Choroid plexus epithelial cell (primary cell): Measurements from ENCODE around the gene GABARAP.

Experiments used
- DNase-seq: peaks from one replicate; pipeline ENCODE4 v3.0.0-alpha.2; 2010; ENCODE audit warnings: low read depth
- H3K4me3 ChIP-seq: 2 replicates; pipeline ENCODE4 v1.5.1; 2011; ENCODE audit warnings: low read depth, mild to moderate bottlenecking, control low read depth, low read length, moderate library complexity
- TF ChIP-seq, protein P1 (sequence below): conservative IDR thresholded peaks from 2 replicates; pipeline ENCODE4 v1.5.1; 2011; ENCODE audit warnings: low read depth, mild to moderate bottlenecking, control low read depth, inconsistent platforms, low read length, moderate library complexity

GABARAP gene

DNA sequence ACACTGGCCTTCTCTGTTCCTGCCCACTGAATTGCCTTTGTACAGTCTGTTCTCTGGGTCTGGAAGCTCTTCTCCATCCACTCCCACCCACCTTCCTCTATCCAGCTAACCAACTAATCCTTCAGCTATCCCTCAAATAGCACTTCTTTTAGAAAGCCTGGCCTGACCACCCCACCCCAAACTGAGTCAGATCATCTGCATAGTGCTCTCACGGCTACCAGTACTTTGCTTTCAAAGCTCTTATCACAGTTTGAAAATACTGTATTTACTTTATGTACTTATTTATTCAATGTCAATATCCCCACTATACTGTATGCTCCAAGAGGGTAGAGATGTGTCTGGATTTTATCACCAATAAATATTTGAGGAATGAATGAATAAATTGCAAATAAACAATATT, 24.5 kb upstream of the GABARAP start:
- TF ChIP-seq, protein P1, sequence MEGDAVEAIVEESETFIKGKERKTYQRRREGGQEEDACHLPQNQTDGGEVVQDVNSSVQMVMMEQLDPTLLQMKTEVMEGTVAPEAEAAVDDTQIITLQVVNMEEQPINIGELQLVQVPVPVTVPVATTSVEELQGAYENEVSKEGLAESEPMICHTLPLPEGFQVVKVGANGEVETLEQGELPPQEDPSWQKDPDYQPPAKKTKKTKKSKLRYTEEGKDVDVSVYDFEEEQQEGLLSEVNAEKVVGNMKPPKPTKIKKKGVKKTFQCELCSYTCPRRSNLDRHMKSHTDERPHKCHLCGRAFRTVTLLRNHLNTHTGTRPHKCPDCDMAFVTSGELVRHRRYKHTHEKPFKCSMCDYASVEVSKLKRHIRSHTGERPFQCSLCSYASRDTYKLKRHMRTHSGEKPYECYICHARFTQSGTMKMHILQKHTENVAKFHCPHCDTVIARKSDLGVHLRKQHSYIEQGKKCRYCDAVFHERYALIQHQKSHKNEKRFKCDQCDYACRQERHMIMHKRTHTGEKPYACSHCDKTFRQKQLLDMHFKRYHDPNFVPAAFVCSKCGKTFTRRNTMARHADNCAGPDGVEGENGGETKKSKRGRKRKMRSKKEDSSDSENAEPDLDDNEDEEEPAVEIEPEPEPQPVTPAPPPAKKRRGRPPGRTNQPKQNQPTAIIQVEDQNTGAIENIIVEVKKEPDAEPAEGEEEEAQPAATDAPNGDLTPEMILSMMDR, result no peak
- no peak for DNase-seq

DNA sequence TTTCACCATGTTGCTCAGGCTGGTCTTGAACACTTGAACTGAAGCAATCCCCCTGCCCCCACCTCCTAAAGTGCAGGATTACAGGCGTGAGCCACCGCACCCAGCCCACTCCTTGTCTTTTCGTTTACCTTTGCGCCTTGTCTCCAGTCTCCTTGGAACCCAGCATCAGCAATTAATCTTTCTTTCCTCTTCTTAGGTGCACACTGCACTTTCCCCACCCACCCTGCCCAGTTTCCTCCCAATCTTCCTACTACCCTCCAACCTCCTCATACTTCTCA, 21.5 kb upstream of the GABARAP start:
- H3K4me3 ChIP-seq, result no peak overlapping the region
- TF ChIP-seq, protein P1, result no peak
- no peak for DNase-seq

More for the DNA sequence above, 24.5 kb upstream of the GABARAP start:
- H3K4me3 ChIP-seq, result no peak overlapping the region

DNA sequence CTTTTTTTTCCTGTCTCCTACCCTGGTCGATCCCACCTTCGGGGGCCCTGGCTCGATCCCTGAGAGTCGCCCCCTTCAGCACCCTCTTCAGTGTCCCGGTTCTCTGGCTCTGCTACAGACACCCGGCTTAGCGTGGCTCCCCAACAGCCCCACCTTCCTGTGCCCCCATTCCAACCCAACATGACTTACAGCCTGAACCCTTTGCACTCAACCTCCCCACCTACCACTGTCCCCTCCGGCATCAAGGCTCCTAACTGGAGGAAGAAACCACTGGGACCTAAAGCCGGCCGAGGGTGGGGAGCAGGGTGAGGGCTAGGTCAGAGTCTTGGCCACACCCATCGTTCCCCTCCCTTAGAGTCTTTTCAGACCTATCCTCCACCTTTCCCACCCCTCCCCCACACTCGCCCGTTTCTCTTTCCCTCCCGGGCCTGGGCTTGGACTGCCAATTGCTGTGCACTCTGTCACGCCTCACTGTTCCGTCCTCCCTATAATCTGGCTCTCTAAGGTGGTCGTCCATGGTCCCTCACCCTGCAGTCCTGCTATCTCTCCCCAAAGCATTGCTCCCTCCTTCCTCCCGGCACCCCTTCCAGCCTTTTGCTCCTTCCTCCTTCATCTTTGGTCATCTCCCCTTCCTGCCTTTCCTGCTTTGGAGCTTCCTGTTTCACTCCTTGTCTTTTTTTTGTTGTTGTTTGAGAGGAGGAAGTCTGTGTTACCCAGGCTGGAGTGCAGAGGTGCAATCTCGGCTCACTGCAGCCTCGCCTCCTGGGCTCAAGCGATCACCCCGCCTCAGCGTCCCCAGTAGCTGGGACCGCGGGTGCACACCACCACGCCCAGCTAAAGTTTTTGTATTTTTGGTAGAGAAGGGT, 20.9 kb upstream of the GABARAP start:
- H3K4me3 ChIP-seq, result peak overlapping the region; percentile 24
- DNase-seq, result no peak
- TF ChIP-seq, protein P1, result no peak

DNA sequence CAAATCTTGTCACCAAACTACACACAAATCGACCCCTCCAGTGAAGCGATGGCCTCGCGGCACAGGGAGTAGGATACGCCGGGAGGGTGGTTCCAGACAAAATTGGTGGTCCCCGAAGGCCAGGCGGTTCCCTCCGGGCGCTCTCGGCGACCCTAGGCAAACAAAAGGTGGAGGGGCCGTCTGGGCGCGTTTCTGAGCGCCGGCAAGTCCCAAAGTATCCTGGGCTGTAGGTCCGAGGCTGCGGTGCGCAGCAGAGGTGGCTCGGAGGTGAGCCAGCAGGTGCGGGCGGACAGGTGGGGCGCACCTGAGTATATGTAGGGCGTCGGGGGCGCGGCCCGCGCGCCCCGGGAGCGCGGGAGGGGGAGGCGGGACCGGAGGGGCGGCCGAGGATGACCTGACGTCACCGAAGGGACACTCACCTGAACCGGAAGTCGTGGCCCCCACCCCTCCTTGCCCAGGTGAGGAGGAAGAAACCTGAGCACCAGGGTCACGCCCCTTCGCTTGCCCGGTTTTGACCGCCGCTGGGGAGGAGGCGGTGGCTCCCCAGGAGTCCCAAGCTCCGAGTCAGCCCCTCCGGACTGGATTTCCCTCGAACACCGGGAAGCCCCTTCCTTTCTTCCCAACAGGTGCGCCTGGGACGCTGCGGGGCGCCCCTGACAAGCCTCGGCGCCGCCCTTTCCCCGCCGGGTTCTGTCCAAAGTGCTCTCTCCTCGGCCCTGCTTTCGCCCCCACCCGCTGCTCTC, 20.1 kb upstream of the GABARAP start, which contains the start of gene CLDN7:
CLDN7 (minus strand) TSS at position 287 of the 743 bp plus-strand sequence. CDS start 435 bp downstream, outside the sequence.
- no peak for DNase-seq
- H3K4me3 ChIP-seq, result peak within 1 kb of the TSS; percentile 50
- TF ChIP-seq, protein P1, result no peak

GRCh38 chr17:7261379-7262191, 19.3 kb upstream of the GABARAP start:
- H3K4me3 ChIP-seq, result peak overlapping the region; percentile 50
- TF ChIP-seq, protein P1, result no peak
- no peak for DNase-seq

DNA sequence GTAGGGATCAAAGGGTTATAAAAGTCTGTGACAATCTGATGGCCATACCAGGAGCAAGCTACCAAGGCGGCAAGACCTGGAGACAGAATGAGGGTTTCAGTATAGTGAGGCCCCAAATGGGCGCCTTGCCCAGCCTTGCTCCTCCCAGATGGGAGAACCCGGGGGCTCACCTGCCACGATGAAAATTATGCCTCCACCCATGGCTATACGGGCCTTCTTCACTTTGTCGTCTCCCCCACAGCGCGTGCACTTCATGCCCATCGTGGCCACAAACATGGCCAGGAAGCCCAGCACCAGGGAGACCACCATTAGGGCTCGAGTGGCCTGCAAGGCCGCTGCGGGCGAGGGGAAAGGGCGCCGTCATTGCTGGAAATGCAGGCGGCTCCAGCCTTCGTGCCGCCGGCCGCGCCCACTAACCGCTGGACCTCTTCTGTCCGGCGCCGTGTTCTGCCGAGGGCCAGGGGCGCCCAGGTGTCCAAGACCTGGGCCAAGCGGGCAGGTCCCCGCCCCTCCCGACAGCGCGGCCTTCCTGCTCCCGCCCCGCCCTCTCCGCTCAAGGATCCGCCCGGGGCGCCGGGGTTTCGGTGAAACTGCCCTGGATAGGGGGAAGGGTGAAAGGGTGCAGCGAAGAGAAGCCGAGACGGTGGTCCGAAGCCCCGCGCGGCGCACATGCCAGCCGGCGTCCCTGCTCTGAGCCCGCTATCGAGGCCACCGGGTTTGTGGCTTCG, 18.6 kb upstream of the GABARAP start:
- TF ChIP-seq, protein P1, result no peak
- DNase-seq, result no peak
- H3K4me3 ChIP-seq, result peak overlapping the region; percentile 50
